Psoas muscle (tissue), 8 donors: ENCODE data around the gene IL20RA. TPM values are rescaled to one million over a fixed set of nuclear protein-coding genes. Genes with fewer than 3 reads are reported as not detected.

ENCODE experiments used
- ATAC-seq, 4 donors: fragments of 200-7000 bp; cut with Tn5 transposase; one replicate each; pipeline ENCODE4 v1.9.1; 2020; ENCODE audit warnings: moderate library complexity in 3 of 4, mild to moderate bottlenecking in 2 of 4
- DNase-seq, 2 donors: peaks; one replicate each; pipeline ENCODE4 v3.0.0-alpha.2; 2020
- H3K27ac ChIP-seq: fragments of 200-600 bp; one replicate; pipeline ENCODE4 v1.8.0; 2022
- H3K27me3 ChIP-seq, 3 donors: fragments of 200-600 bp in 1 of 3; one replicate each; pipeline versions ENCODE4 v1.6.1 to v1.8.0; 2013 to 2022; ENCODE audit warnings: low read length in 2 of 3, mild to moderate bottlenecking in 2 of 3, moderate library complexity in 1 of 3; ENCODE audit not compliant: insufficient read depth in 3 of 3
- H3K36me3 ChIP-seq, 2 donors: fragments of 200-600 bp in 1 of 2; one replicate each; pipeline versions ENCODE4 v1.6.1 to v1.8.0; 2013 to 2022; ENCODE audit warnings: low read depth in 1 of 2, mild to moderate bottlenecking in 1 of 2, moderate library complexity in 1 of 2; ENCODE audit not compliant: insufficient read depth in 1 of 2
- H3K4me1 ChIP-seq: fragments of 200-600 bp; one replicate; pipeline ENCODE4 v1.8.0; 2022
- H3K4me3 ChIP-seq: fragments of 200-600 bp; one replicate; pipeline ENCODE4 v1.8.0; 2022; ENCODE audit warnings: mild to moderate bottlenecking
- H3K9me3 ChIP-seq: fragments of 200-600 bp; one replicate; pipeline ENCODE4 v1.8.0; 2022
- CTCF ChIP-seq: fragments of 200-600 bp; IDR thresholded peaks from one replicate; pipeline ENCODE4 v1.8.0; 2022; ENCODE audit warnings: antibody characterized with exemption
- WGBS, 3 donors: extraction: QIAGEN DNeasy Blood & Tissue Kit; methylation state at CpG; one replicate each; pipeline versions ENCODE4 v1.1.6 to v1.1.7; 2013; 5-methylcytosine and 5-hydroxymethylcytosine counted together
- intact Hi-C, 2 donors: fragments of 100-400 bp; cut with DNase I; formaldehyde crosslinking; loops; one replicate each; pipeline versions ENCODE4 v1.11.0 to v1.14.2; 2022
- polyA plus RNA-seq, 3 donors: library from polyadenylated mRNA; stranded (reverse); fragments of 200-250 nt; gene quantifications; one replicate each; pipeline ENCODE4 v1.2.3, GENCODE V29; 2013
- total RNA-seq, 4 donors: library from RNA; stranded (reverse); fragmentation: NEBNext Ultra II Directional in 2 of 4; extraction: Animal tissue kit (Norgen Biotek cat#: 25700) in 2 of 4; gene quantifications; one replicate each; pipeline versions ENCODE4 v1.2.1 to v1.2.4, GENCODE V29; 2021 to 2023
- donor health status: healthy with polysubstance abuse.
- donor health status: DM: no; HTN: no; CAD: no; lungs with moderate emphysema.
- donor health status: Bipolar disorder and iron deficiency.
- donor health status: healthy.
- donor health status: DM: yes; HTN: yes; CAD: no.
- donor health status: DM: no; HTN: no; CAD: no.
- donor health status: DM: no; HTN: no; CAD: no.
- donor health status: DM: yes; HTN: yes; CAD: no.

Gene IL20RA
- total and polyA plus RNA-seq, 7 donors: 0.04 to 0.94 (median 0.15) TPM; not detected in 1

GRCh38 chr6:137008204-137008603, 36.6 kb downstream of the IL20RA start:
- no peaks in the 10 kb centered on the region for H3K9me3 ChIP-seq
- 46 to 64% (median 50%) methylated on average over 9 of the region's 9 CpGs for WGBS, 3 donors
- intact Hi-C loops: no loop called here
- no peaks in the 10 kb centered on the region for H3K4me1 ChIP-seq
- no peak for TF ChIP-seq CTCF
- no peaks in the 10 kb centered on the region for H3K36me3 ChIP-seq
- H3K27me3 ChIP-seq: peaks cover 0 to 8% (median 3%) of the 10 kb centered on the region in 3 donors
- no peak for DNase-seq
- H3K4me3 ChIP-seq: no peak overlapping the region
- H3K27ac ChIP-seq: no peak overlapping the region
- no peak for ATAC-seq

- no peaks in the 10 kb centered on the region for H3K36me3 ChIP-seq
- no peak for DNase-seq
- no peak overlapping the region for H3K27ac ChIP-seq
- no peaks in the 10 kb centered on the region for H3K9me3 ChIP-seq
- 88 to 89% (median 88%) methylated on average over 9 of the region's 9 CpGs for WGBS, 3 donors
- intact Hi-C loops: no loop called here
- ATAC-seq: no peak
- H3K27me3 ChIP-seq: peaks cover 0 to 5% (median 3%) of the 10 kb centered on the region in 3 donors
- H3K4me1 ChIP-seq: no peaks in the 10 kb centered on the region
- TF ChIP-seq CTCF: no peak
- no peak overlapping the region for H3K4me3 ChIP-seq
These were observed 38.7 kb downstream of the IL20RA start for GRCh38 chr6:137006056-137006455.

- intact Hi-C loops: no loop called here
- ATAC-seq (no peak), DNase-seq (no peak)
- no peaks in the 10 kb centered on the region for H3K36me3 ChIP-seq
- peaks cover 0 to 3% (median 0%) of the 10 kb centered on the region in 3 donors for H3K27me3 ChIP-seq
- no peaks in the 10 kb centered on the region for H3K4me1 ChIP-seq
- H3K4me3 ChIP-seq: no peak overlapping the region
- no peak overlapping the region for H3K27ac ChIP-seq
- WGBS, 3 donors: 47 to 67% (median 53%) methylated on average over 6 of the region's 6 CpGs
- no peak for TF ChIP-seq CTCF
- no peaks in the 10 kb centered on the region for H3K9me3 ChIP-seq
These were observed 39.7 kb downstream of the IL20RA start for GRCh38 chr6:137005073-137005472.

GRCh38 chr6:137002505-137002904, 42.3 kb downstream of the IL20RA start:
- H3K27ac ChIP-seq: no peak overlapping the region
- no peak for TF ChIP-seq CTCF
- H3K4me3 ChIP-seq: no peak overlapping the region
- intact Hi-C loops: no loop called here
- H3K27me3 ChIP-seq: no peaks in the 10 kb centered on the region
- no peaks in the 10 kb centered on the region for H3K4me1 ChIP-seq
- DNase-seq: no peak
- no peaks in the 10 kb centered on the region for H3K9me3 ChIP-seq
- H3K36me3 ChIP-seq: no peaks in the 10 kb centered on the region
- no peak for ATAC-seq
- WGBS, 3 donors: 81 to 92% (median 85%) methylated on average over 3 of the region's 3 CpGs

- TF ChIP-seq CTCF: no peak
- Histone ChIP-seq H3K27ac (no peak overlapping the region), H3K4me3 (no peak overlapping the region), H3K36me3 (no peaks in the 10 kb centered on the region), H3K4me1 (no peaks in the 10 kb centered on the region), H3K27me3 (no peaks in the 10 kb centered on the region), H3K9me3 (no peaks in the 10 kb centered on the region)
- DNase-seq (no peak), ATAC-seq (no peak)
- WGBS, 3 donors: 48 to 57% (median 56%) methylated on average over 7 of the region's 7 CpGs
- intact Hi-C loops: no loop called here
These were observed 42.8 kb downstream of the IL20RA start for GRCh38 chr6:137001977-137002302.
